BLaER1 treated with 17β-estradiol and CSF1 and Interleukin-3, amounts not matched to agents 10 nM and 100 nM (cell line): ENCODE results near the gene LGALS9.
"Not testable (repeated sequence)": the region's sequence is repeated elsewhere in the genome, so short reads cannot be mapped to it uniquely, and the experiment has no call there.

Source experiments
- H3K27ac ChIP-seq, 11 experiments: shearing (Covaris generic); formaldehyde crosslinking; 2 replicates each; pipeline ENCODE4 v1.8.1; 2022
- H3K27me3 ChIP-seq, 11 experiments: shearing (Covaris generic); formaldehyde crosslinking; 2 replicates each; pipeline ENCODE4 v1.8.1; 2022
- H3K36me3 ChIP-seq, 11 experiments: shearing (Covaris generic); formaldehyde crosslinking; 2 replicates each; pipeline ENCODE4 v1.8.1; 2022
- H3K4me1 ChIP-seq, 10 experiments: shearing (Covaris generic); formaldehyde crosslinking; 2 replicates each; pipeline ENCODE4 v1.8.1; 2022
- H3K4me2 ChIP-seq, 11 experiments: shearing (Covaris generic); formaldehyde crosslinking; 2 replicates each; pipeline ENCODE4 v1.8.1; 2022
- H3K4me3 ChIP-seq, 10 experiments: shearing (Covaris generic); formaldehyde crosslinking; 2 replicates each; pipeline ENCODE4 v1.8.1; 2022
- H3K9ac ChIP-seq, 11 experiments: shearing (Covaris generic); formaldehyde crosslinking; 2 replicates each; pipeline ENCODE4 v1.8.1; 2022
- H3K9me3 ChIP-seq, 11 experiments: shearing (Covaris generic); formaldehyde crosslinking; replicated peaks in 1 of 11; 2 replicates each; pipeline ENCODE4 v1.8.1; 2022
- H4K20me1 ChIP-seq, 11 experiments: shearing (Covaris generic); formaldehyde crosslinking; 2 replicates each; pipeline ENCODE4 v1.8.1; 2022
- Cebpa-rat ChIP-seq, 11 experiments: shearing (Covaris generic); IDR thresholded peaks; 2 replicates each; pipeline ENCODE4 v1.8.1; 2022

The LGALS9 gene

DNA sequence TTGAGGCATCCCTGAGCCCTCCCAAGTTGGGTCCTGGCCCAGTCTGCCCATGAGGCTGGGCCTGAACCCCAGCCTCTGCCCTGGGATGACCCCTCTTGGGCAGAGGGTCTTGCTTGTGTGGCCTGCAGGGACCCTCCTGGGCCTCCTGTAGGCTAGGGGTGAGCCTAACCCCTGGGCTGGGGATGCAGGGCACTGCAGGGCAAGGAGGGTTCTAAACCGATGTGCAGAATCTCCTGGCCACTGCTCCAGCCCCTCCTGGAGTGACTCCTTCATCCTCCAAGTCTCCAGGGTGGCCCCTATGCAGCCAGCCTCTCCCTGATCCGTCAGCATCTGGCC lies 37.5 kb downstream of the LGALS9 start:
- Histone ChIP-seq H3K27me3 (no peaks in the 10 kb centered on the region), H3K4me1 (no peaks in the 10 kb centered on the region)
- TF ChIP-seq Cebpa-rat (IDR thresholded peaks at IDR 0.05) = no peak

DNA sequence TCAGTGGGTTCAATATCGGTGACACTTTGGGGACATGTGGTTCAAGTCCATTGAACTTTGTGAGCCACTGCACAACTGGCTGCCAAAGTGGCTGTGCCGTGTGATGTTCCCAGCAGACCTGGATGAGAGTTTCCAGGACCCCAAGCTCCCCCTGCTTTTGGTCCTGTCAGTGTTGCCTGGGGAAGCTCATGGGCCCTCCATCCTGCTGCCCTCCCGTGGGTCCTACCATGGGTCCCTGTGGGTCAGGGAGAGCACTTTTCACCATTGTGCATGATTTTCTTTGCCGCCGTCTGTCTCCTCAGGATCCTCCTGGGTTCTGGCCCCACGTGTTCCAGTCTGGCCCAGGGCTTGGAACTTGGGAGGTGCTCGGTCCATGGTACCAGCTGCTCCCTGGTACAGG lies 38.1 kb downstream of the LGALS9 start:
- Histone ChIP-seq H3K4me2 (no peak overlapping the region), H3K36me3 (no peaks in the 10 kb centered on the region), H3K9ac (no peak overlapping the region), H4K20me1 (no peaks in the 10 kb centered on the region), H3K27ac (no peak overlapping the region), H3K27me3 (no peaks in the 10 kb centered on the region), H3K9me3 (no peaks in the 10 kb centered on the region), H3K4me1 (no peaks in the 10 kb centered on the region), H3K4me3 (no peak overlapping the region)
- TF ChIP-seq Cebpa-rat (IDR thresholded peaks at IDR 0.05) = no peak

More for the DNA sequence above, 37.5 kb downstream of the LGALS9 start:
- Histone ChIP-seq H3K4me2 (no peak overlapping the region), H3K27ac (no peak overlapping the region), H3K4me3 (no peak overlapping the region), H3K9ac (no peak overlapping the region), H3K9me3 (no peaks in the 10 kb centered on the region), H4K20me1 (no peaks in the 10 kb centered on the region), H3K36me3 (no peaks in the 10 kb centered on the region)

GRCh38 chr17:27669850-27670249 lies 38.9 kb downstream of the LGALS9 start:
- no peaks in the 10 kb centered on the region for H3K9me3 ChIP-seq
- no peak overlapping the region for H3K9ac ChIP-seq
- H3K27me3 ChIP-seq = no peaks in the 10 kb centered on the region
- no peaks in the 10 kb centered on the region for H3K36me3 ChIP-seq
- H3K27ac ChIP-seq = no peak overlapping the region
- no peaks in the 10 kb centered on the region for H3K4me1 ChIP-seq
- H3K4me2 ChIP-seq = no peak overlapping the region
- TF ChIP-seq Cebpa-rat (IDR thresholded peaks at IDR 0.05) = no peak
- no peaks in the 10 kb centered on the region for H4K20me1 ChIP-seq
- no peak overlapping the region for H3K4me3 ChIP-seq

- no peaks in the 10 kb centered on the region for H3K27me3 ChIP-seq
- no peak overlapping the region for H3K9ac ChIP-seq
- no peak for TF ChIP-seq Cebpa-rat (IDR thresholded peaks at IDR 0.05)
- H3K4me2 ChIP-seq = no peak overlapping the region
- H3K4me3 ChIP-seq = no peak overlapping the region
- H3K4me1 ChIP-seq = no peaks in the 10 kb centered on the region
- H4K20me1 ChIP-seq = no peaks in the 10 kb centered on the region
- peaks cover 0 to 6% (median 0%) of the 10 kb centered on the region in 11 experiments; a peak in 1 of 22 replicates for H3K9me3 ChIP-seq
- H3K36me3 ChIP-seq = no peaks in the 10 kb centered on the region
- H3K27ac ChIP-seq = no peak overlapping the region
Observed at GRCh38 chr17:27670791-27671590, 40.0 kb downstream of the LGALS9 start.

DNA sequence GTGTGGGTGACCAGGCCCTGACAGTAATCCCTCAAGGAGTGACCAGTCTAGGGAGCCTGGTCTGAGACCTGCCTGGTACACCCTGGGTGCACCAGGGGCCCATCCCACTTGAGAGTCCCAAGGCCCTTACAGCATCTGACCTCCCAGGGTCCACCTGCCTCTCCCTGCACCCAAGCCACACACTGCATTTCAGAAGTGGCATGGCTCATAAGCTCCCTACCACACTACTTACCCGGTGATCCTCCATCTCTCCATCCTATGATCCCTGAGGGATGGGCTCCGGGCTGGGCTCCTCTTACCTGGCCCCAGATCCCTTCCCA lies 40.6 kb downstream of the LGALS9 start:
- H4K20me1 ChIP-seq = no peaks in the 10 kb centered on the region
- H3K4me3 ChIP-seq = no peak overlapping the region
- no peaks in the 10 kb centered on the region for H3K27me3 ChIP-seq
- no peaks in the 10 kb centered on the region for H3K36me3 ChIP-seq
- no peak overlapping the region for H3K4me2 ChIP-seq
- H3K9me3 ChIP-seq = peaks cover 0 to 6% (median 0%) of the 10 kb centered on the region in 11 experiments; a peak in 1 of 22 replicates
- TF ChIP-seq Cebpa-rat (IDR thresholded peaks at IDR 0.05) = no peak
- H3K9ac ChIP-seq = no peak overlapping the region
- no peaks in the 10 kb centered on the region for H3K4me1 ChIP-seq
- H3K27ac ChIP-seq = no peak overlapping the region

GRCh38 chr17:27671977-27672480 lies 41.0 kb downstream of the LGALS9 start:
- not testable (repeated sequence) for H3K36me3 ChIP-seq, H3K27ac ChIP-seq, H4K20me1 ChIP-seq, H3K4me2 ChIP-seq, H3K4me1 ChIP-seq, H3K9ac ChIP-seq, H3K4me3 ChIP-seq, H3K27me3 ChIP-seq, H3K9me3 ChIP-seq

- Histone ChIP-seq H3K9ac (no peak overlapping the region), H3K9me3 (peaks cover 0 to 6% (median 0%) of the 10 kb centered on the region in 11 experiments; a peak in 1 of 22 replicates), H3K4me2 (no peak overlapping the region), H3K36me3 (no peaks in the 10 kb centered on the region), H3K27ac (no peak overlapping the region), H4K20me1 (no peaks in the 10 kb centered on the region), H3K4me3 (no peak overlapping the region), H3K4me1 (no peaks in the 10 kb centered on the region), H3K27me3 (no peaks in the 10 kb centered on the region)
- TF ChIP-seq Cebpa-rat (IDR thresholded peaks at IDR 0.05) = no peak
Observed at GRCh38 chr17:27674335-27674734, 43.3 kb downstream of the LGALS9 start.

DNA sequence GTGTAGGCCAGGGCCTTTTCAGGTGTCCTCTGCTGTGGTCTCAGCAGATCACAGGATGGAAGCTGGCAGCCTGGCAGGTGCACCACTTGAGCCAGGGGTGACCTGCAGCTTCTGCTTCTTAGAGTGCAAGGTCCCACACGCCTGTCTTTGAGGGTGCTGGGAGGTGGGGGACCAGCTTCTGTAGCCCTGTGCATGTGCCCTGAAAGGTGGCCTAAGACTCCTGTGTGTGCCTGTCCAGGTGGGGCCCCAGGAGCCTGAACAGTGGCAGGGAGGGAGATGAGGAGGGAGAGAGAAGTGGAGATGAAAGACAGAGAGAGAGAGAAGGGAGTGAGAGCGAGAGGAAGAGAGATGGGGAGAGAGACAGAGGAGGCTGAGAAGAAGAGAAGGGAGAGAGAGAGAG lies 46.2 kb downstream of the LGALS9 start:
- H3K27me3 ChIP-seq = no peaks in the 10 kb centered on the region
- no peaks in the 10 kb centered on the region for H4K20me1 ChIP-seq
- TF ChIP-seq Cebpa-rat (IDR thresholded peaks at IDR 0.05) = no peak
- no peaks in the 10 kb centered on the region for H3K4me1 ChIP-seq
- H3K9me3 ChIP-seq = peaks cover 0 to 6% (median 0%) of the 10 kb centered on the region in 11 experiments; a peak in 1 of 22 replicates
- H3K9ac ChIP-seq = no peak overlapping the region
- H3K27ac ChIP-seq = no peak overlapping the region
- H3K4me3 ChIP-seq = no peak overlapping the region
- H3K4me2 ChIP-seq = no peak overlapping the region
- no peaks in the 10 kb centered on the region for H3K36me3 ChIP-seq

GRCh38 chr17:27686322-27686721 lies 55.3 kb downstream of the LGALS9 start:
- not testable (repeated sequence) for H3K27me3 ChIP-seq, H3K4me2 ChIP-seq, H4K20me1 ChIP-seq, H3K36me3 ChIP-seq, H3K4me1 ChIP-seq, H3K4me3 ChIP-seq, H3K27ac ChIP-seq, H3K9ac ChIP-seq
- H3K9me3 ChIP-seq = peaks cover 29 to 52% (median 44%) of the 10 kb centered on the region in 11 experiments

GRCh38 chr17:27690882-27691281 lies 59.9 kb downstream of the LGALS9 start:
- Histone ChIP-seq H3K9ac (no peak overlapping the region), H3K27ac (no peak overlapping the region), H3K4me3 (no peak overlapping the region), H4K20me1 (no peaks in the 10 kb centered on the region), H3K27me3 (no peaks in the 10 kb centered on the region), H3K36me3 (no peaks in the 10 kb centered on the region; a peak in 1 of 22 replicates), H3K4me2 (no peak overlapping the region), H3K9me3 (peaks cover 44 to 66% (median 57%) of the 10 kb centered on the region in 11 experiments), H3K4me1 (no peaks in the 10 kb centered on the region)
- no peak for TF ChIP-seq Cebpa-rat (IDR thresholded peaks at IDR 0.05)

DNA sequence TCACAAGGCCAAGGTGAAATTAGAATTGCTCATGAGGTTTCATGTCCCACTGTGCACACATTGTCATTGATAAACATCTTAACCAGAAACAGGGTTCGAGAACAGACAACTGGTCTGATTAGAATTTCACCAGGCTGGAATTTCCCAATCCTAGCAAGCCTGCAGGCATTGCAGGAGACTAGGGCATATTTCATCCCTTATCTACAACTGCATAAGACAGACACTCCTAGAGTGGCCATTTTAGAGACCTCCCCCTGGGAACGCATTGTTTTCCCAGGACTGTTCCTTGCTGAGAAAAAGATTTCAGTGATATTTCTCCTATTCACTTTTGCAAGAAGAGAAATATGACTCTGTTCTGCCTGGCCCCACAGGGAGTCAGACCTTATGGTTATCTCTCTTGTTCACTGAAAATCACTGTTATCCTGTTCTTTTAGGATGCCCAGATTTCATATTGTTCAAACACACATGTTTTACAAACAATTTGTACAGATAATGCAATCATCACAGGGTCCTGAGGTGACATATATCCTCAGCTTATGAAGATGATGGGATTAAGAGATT lies 64.3 kb downstream of the LGALS9 start:
- H3K36me3 ChIP-seq, H3K4me1 ChIP-seq, H3K4me3 ChIP-seq, H4K20me1 ChIP-seq, H3K27ac ChIP-seq, H3K27me3 ChIP-seq, H3K4me2 ChIP-seq, H3K9ac ChIP-seq: not testable (repeated sequence)
- peaks cover 57 to 86% (median 65%) of the 10 kb centered on the region in 11 experiments for H3K9me3 ChIP-seq
